Right atrium auricular region (tissue), 2 donors: ENCODE results near the gene DNAH7. TPM values are rescaled to one million over a fixed set of nuclear protein-coding genes. Genes with fewer than 3 reads are reported as not detected.

Experiments
- DNase-seq: peaks from one replicate; pipeline ENCODE4 v3.0.0-alpha.2; 2019; ENCODE audit warnings: low spot score
- H3K27ac ChIP-seq, 2 donors: fragments of 200-600 bp; sonication (generic); 1 replicate in 1 of 2; 2 replicates in 1 of 2; pipeline ENCODE4 v1.5.1; 2016 to 2019
- H3K27me3 ChIP-seq, 2 donors: fragments of 200-600 bp; sonication (generic); one replicate each; pipeline versions ENCODE4 v1.5.1 to v1.6.0; 2017 to 2019
- H3K36me3 ChIP-seq: fragments of 200-600 bp; sonication (generic); one replicate; pipeline ENCODE4 v1.5.1; 2016
- H3K4me1 ChIP-seq, 2 donors: fragments of 200-600 bp; sonication (generic); one replicate each; pipeline versions ENCODE4 v1.5.1 to v1.6.0; 2017 to 2019
- H3K4me3 ChIP-seq, 2 donors: fragments of 200-600 bp; sonication (generic); 1 replicate in 1 of 2; 2 replicates in 1 of 2; pipeline ENCODE4 v1.5.1; 2017 to 2019; ENCODE audit warnings: mild to moderate bottlenecking in 1 of 2, moderate library complexity in 1 of 2
- H3K9me3 ChIP-seq, 2 donors: fragments of 200-600 bp; sonication (generic); one replicate each; pipeline ENCODE4 v1.5.1; 2019
- total RNA-seq, 2 donors: library from RNA; depleted of rRNA; stranded (reverse); fragments of >200 nt; gene quantifications; one replicate each; pipeline ENCODE4 v1.1.0, GENCODE V29; 2016
- TF ChIP-seq, protein P1 (sequence below), 2 donors: fragments of 200-600 bp; sonication (generic); IDR thresholded peaks; one replicate each; pipeline ENCODE4 v1.5.1; 2019; ENCODE audit warnings: antibody characterized with exemption in 2 of 2

The DNAH7 gene
- total RNA-seq, 2 donors from 2014 or later: 0.16 to 0.52 TPM

DNA sequence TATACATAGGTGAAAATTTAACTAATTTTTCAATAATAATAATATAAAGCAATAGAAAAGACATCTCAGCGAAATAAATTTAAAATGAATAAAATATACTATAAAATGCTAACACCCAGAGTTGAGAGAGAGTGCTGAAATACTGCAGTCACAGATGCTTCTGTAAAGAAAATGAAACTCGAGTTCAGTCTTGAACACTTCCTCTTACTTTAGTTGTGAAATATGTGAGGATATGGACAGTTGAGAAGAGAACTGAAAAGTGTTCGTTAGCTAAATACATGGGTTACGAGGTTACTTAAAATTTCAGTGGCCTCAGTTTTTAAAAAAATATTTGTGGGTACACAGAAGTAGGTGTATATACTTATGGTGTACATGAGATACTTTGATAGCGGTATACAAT, 106.8 kb downstream of the DNAH7 start:
- no peak for DNase-seq
- Histone ChIP-seq H3K27ac (no peak overlapping the region), H3K27me3 (no peaks in the 10 kb centered on the region), H3K9me3 (no peaks in the 10 kb centered on the region), H3K4me1 (no peaks in the 10 kb centered on the region), H3K36me3 (no peaks in the 10 kb centered on the region), H3K4me3 (no peak overlapping the region)
- TF ChIP-seq, protein P1, sequence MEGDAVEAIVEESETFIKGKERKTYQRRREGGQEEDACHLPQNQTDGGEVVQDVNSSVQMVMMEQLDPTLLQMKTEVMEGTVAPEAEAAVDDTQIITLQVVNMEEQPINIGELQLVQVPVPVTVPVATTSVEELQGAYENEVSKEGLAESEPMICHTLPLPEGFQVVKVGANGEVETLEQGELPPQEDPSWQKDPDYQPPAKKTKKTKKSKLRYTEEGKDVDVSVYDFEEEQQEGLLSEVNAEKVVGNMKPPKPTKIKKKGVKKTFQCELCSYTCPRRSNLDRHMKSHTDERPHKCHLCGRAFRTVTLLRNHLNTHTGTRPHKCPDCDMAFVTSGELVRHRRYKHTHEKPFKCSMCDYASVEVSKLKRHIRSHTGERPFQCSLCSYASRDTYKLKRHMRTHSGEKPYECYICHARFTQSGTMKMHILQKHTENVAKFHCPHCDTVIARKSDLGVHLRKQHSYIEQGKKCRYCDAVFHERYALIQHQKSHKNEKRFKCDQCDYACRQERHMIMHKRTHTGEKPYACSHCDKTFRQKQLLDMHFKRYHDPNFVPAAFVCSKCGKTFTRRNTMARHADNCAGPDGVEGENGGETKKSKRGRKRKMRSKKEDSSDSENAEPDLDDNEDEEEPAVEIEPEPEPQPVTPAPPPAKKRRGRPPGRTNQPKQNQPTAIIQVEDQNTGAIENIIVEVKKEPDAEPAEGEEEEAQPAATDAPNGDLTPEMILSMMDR (IDR thresholded peaks at IDR 0.05): no peak

DNA sequence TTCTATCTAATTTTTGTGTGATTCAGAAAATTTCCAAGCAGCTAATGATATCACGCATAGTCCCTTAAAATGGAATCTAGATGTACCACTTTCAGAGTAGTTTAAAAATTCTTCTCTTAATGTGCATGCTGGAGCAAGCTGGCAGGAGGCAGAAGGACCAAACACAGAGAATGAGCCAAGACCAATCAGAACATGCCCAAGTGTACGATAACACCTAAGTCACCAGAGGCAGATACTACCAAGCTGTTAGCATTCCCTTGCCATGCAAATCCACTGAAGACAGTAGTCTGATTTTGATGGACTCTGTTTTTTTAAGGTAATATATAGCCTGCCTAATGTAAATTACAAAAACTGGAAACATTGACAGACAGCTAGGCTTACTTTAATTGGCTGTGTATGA, 109.3 kb downstream of the DNAH7 start:
- Histone ChIP-seq H3K4me3 (no peak overlapping the region), H3K27me3 (no peaks in the 10 kb centered on the region), H3K36me3 (no peaks in the 10 kb centered on the region), H3K9me3 (peaks cover 0 to 6% of the 10 kb centered on the region in 2 donors), H3K27ac (no peak overlapping the region), H3K4me1 (no peaks in the 10 kb centered on the region)
- DNase-seq: no peak
- TF ChIP-seq, protein P1 (IDR thresholded peaks at IDR 0.05): no peak

DNA sequence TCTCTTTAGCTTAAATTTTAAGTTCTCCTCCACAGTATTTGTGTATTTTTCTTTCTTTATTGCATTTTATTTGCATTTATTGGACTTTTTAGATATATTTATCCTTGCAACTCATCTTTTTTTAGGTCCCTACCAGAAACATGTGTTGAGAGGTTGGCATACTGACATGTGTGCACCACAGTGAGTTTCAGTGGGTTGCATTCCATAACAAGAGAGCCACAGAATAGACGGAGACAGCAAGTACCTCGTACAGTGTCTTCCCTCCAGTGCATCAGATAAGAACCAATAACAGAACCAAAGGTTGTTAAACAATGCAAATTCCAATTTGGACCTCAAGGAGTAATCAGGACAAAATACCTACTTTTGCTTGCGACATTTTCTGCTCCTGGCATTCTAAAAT, 111.9 kb downstream of the DNAH7 start:
- Histone ChIP-seq H3K27ac (no peak overlapping the region), H3K27me3 (no peaks in the 10 kb centered on the region), H3K9me3 (peaks cover 0 to 6% of the 10 kb centered on the region in 2 donors), H3K4me1 (no peaks in the 10 kb centered on the region), H3K4me3 (no peak overlapping the region), H3K36me3 (no peaks in the 10 kb centered on the region)
- TF ChIP-seq, protein P1 (IDR thresholded peaks at IDR 0.05): no peak
- DNase-seq: no peak

DNA sequence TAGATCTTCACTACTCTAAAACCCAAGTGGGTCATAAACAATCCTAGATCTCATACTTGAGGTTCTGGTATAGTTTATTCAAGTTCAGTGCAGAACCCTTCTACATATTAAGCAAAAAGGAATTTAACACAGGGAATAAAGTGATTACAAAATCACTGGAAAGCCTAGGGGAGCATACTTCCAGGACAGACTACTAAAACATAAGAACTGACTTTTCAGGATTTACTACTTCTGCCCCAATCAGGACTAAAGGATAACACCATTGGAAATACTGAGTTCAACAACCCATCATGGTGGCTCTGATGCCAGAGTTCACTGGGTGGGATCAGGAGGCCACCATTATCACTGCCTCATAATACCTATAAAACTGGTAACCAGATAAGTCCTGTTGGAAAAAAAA, 123.6 kb downstream of the DNAH7 start:
- no peaks in the 10 kb centered on the region for H3K4me1 ChIP-seq
- H3K9me3 ChIP-seq: peaks cover 0 to 3% of the 10 kb centered on the region in 2 donors
- no peak overlapping the region for H3K27ac ChIP-seq
- no peaks in the 10 kb centered on the region for H3K36me3 ChIP-seq
- no peaks in the 10 kb centered on the region for H3K27me3 ChIP-seq
- H3K4me3 ChIP-seq: no peak overlapping the region
- TF ChIP-seq, protein P1 (IDR thresholded peaks at IDR 0.05): no peak
- no peak for DNase-seq

DNA sequence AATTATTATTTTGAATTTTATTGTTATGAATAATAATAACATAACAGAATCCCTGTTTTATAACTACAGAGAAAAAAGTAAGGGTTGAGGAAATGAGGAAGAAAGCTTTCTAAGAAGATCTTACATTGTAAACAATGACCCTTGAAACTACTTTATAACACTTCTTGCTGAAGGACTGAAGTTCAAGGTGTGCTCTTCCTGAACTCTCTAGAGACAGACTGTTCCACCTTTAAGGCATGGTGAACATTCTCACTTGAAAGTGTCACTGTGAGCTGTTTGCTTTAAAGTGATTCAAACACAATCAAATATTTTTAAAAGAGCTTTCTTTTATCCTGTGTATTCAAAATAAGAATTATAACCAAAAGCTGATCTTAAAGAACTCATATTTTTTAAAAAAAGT, 131.5 kb downstream of the DNAH7 start:
- no peaks in the 10 kb centered on the region for H3K27me3 ChIP-seq
- H3K9me3 ChIP-seq: peaks cover 0 to 4% of the 10 kb centered on the region in 2 donors
- H3K36me3 ChIP-seq: no peaks in the 10 kb centered on the region
- DNase-seq: no peak
- no peak overlapping the region for H3K4me3 ChIP-seq
- H3K27ac ChIP-seq: no peak overlapping the region
- TF ChIP-seq, protein P1 (IDR thresholded peaks at IDR 0.05): no peak
- no peaks in the 10 kb centered on the region for H3K4me1 ChIP-seq

DNA sequence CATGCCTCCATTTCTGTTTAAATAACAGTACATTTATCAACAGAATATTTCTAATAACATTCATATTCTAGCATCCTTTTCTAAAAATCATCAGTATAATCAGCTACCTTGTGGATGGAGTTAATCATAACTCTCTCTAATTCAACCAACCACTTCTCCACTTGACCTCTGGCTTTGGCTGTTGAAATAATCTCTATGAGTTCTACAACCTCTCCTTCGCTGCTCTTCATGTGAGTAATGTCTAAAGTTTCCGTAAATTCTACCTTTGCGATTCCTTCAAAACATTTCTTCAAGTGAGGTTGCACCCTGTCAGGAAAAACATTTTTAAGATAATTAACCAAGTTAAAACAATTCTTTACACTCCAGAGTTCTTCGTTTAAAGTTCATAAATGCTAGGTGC, 134.2 kb downstream of the DNAH7 start:
- H3K27ac ChIP-seq: no peak overlapping the region
- DNase-seq: no peak
- TF ChIP-seq, protein P1 (IDR thresholded peaks at IDR 0.05): no peak

More for the DNA sequence above, 134.2 kb downstream of the DNAH7 start:
- Histone ChIP-seq H3K27me3 (no peaks in the 10 kb centered on the region), H3K9me3 (no peaks in the 10 kb centered on the region), H3K4me1 (no peaks in the 10 kb centered on the region), H3K36me3 (no peaks in the 10 kb centered on the region), H3K4me3 (no peak overlapping the region)
